Skeletal muscle satellite cell (primary cell): Measurements from ENCODE around the gene ATP5IF1. TPM values are rescaled to one million over a fixed set of nuclear protein-coding genes. Genes with fewer than 3 reads are reported as not detected.
A peak's percentile ranks its signal among the peaks of the same experiment; 100 is the strongest.

ENCODE experiments used
- H3K27me3 ChIP-seq: 2 replicates; pipeline ENCODE4 v1.7.0; 2013; ENCODE audit warnings: low read length; ENCODE audit not compliant: control insufficient read depth, insufficient read depth
- H3K36me3 ChIP-seq: 2 replicates; pipeline ENCODE4 v1.7.0; 2013; ENCODE audit warnings: mild to moderate bottlenecking, control low read depth, low read length; ENCODE audit not compliant: insufficient read depth
- H3K4me1 ChIP-seq: 2 replicates; pipeline ENCODE4 v1.7.0; 2013; ENCODE audit warnings: low read length; ENCODE audit not compliant: control insufficient read depth, insufficient read depth
- H3K4me2 ChIP-seq: 2 replicates; pipeline ENCODE4 v1.7.0; 2013; ENCODE audit warnings: mild to moderate bottlenecking, low read length
- H3K4me3 ChIP-seq: 2 replicates; pipeline ENCODE4 v1.7.0; 2013; ENCODE audit warnings: low read length
- H3K9ac ChIP-seq: 2 replicates; pipeline ENCODE4 v1.7.0; 2013; ENCODE audit warnings: mild to moderate bottlenecking, low read depth, low read length, moderate library complexity
- H3K9me3 ChIP-seq: replicated peaks from 2 replicates; pipeline ENCODE4 v1.7.0; 2013; ENCODE audit warnings: mild to moderate bottlenecking, control low read depth, low read length
- total RNA-seq: library from RNA; depleted of rRNA; stranded (reverse); fragments of >200 nt; gene quantifications from 2 replicates; pipeline ENCODE4 v1.2.3, GENCODE V29; 2012; rRNA removed

ATP5IF1 gene
- 71.9 and 108 TPM in 2 replicates for total RNA-seq

DNA sequence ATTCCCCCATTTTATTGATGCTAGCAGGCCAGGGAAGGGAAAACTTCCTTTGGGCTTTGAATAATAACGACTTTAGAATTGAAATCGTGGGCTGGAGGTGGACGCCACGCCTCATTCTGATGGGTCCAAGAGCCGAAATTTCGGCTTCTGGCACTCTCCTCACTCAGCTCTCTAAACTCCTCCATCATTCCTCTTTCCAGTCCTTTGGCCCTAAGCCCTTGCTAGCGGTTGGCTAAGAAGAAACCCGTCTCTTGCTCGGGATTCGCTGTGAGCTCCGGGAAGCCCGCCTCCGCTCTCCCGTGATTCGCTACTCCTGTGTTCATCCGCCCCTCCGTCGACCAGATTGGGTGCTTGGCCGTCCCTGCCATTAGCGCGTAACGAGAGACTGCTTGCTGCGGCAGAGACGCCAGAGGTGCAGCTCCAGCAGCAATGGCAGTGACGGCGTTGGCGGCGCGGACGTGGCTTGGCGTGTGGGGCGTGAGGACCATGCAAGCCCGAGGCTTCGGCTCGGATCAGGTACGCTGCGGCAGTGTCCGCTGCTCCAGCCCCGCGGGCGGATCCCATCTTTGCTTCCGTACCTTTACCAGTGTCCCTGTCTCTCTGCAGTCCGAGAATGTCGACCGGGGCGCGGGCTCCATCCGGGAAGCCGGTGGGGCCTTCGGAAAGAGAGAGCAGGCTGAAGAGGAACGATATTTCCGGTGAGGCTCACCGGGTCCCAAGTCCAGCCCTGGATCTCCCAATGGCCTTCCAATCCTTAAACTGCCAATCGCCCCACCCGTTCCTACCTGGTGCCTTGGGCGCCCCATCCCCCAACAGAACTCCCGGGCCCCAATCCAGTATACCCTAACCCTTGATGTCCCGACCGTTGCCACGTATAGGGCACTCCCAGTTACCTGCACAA lies at the start of gene ATP5IF1:
TSS of gene ATP5IF1 (plus strand) at position 370 of the 901 bp plus-strand sequence. CDS start at position 430, 60 bp downstream.
- Histone ChIP-seq H3K36me3 (no peaks in the 10 kb centered on the region), H3K27me3 (no peaks in the 10 kb centered on the region), H3K4me1 (peaks cover 16% of the 10 kb centered on the region), H3K9me3 (no peaks in the 10 kb centered on the region), H3K9ac (peak within 1 kb of the TSS; percentile 93), H3K4me3 (peak within 1 kb of the TSS; percentile 100), H3K4me2 (peak within 1 kb of the TSS; percentile 99)

DNA sequence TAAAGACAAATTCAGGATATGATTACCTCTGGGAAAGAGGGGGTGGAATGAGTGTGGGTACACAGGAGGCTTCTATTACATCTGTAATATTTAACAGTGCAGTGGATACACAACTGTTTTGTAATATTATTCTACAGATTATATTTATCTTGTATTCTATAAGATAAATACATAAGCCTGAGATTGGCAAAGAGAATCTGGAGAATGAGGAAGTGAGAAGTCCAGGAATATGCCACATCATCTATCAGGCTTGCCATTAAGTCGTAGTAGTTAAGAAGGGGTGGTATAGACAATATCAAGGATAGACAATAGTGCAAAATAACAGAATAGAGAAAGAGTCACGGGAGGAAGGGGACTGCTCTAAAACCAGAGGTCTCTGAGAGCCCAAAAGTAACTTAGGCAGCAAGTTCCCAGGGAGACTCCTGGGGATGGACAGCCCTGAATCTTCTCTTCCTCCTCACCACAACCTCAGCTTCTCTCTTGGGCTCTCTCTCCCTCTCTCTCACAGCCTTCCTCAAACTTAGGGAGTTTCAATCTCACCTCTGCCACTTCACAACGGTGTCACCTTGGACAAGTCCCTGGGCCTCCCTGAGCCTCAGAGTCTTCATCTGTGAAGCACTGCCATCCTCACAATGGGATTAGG lies 45.5 kb upstream of the ATP5IF1 start:
- H3K4me3 ChIP-seq = no peak overlapping the region
- no peaks in the 10 kb centered on the region for H3K27me3 ChIP-seq
- peaks cover 6% of the 10 kb centered on the region for H3K4me1 ChIP-seq
- no peaks in the 10 kb centered on the region for H3K36me3 ChIP-seq
- no peak overlapping the region for H3K4me2 ChIP-seq
- no peak overlapping the region for H3K9ac ChIP-seq
- no peaks in the 10 kb centered on the region for H3K9me3 ChIP-seq

DNA sequence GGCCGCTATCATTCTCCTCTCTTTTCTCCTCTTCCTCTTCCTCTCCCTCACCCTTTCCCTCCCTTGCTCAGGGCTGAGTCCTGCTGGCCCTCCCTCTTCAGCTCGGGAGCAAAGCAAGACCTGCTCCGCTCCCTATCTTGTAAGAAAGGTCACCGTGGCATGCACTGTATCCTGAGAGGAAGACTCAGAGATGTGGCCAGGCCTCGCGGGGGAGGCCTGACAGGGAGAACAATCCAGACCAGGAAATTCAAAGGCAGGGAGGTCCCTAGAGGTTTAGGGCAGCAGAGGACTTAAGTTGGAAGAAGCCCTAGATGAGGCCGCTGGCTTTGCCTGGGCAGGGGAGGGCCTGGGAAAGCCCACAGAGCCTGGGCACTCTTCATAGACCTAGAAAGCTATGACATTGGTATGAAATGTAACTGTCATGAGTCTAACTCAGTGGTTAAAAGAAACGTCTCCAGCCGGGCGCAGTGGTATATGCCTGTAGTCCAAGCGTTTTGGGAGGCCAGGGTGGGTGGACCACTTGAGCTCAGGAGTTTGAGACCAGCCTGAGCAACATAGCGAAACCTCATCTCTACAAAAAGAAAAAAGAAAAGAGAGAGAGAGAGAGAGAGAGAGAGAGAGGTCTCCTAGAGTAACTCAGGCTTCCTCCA lies 44.8 kb upstream of the ATP5IF1 start:
- no peaks in the 10 kb centered on the region for H3K36me3 ChIP-seq
- no peaks in the 10 kb centered on the region for H3K9me3 ChIP-seq
- H3K4me1 ChIP-seq = peaks cover 6% of the 10 kb centered on the region
- H3K4me3 ChIP-seq = no peak overlapping the region
- no peak overlapping the region for H3K4me2 ChIP-seq
- H3K27me3 ChIP-seq = no peaks in the 10 kb centered on the region
- no peak overlapping the region for H3K9ac ChIP-seq

DNA sequence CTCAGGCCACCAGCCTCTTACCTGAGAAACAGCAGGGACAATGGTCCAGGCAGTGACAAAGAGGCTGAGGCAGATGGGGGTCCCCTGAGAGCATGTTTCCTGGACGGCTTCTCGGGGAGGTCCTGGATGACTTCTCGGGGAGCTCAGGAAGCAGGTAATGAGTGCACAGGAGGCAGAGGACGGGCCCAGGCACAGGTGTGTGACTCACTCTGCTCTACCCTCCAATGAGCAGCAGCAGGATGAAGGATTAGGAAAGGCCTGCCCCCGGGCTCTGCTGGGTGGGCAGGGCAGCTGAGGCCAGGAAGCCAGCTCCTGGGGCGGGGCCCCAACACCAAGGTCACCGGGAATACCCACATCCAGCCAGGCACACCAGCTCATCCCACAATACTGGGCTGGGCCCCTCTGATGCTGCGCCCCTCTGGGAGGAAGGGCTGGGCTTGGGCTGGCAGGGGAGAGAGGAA lies 42.2 kb upstream of the ATP5IF1 start:
- no peak overlapping the region for H3K4me3 ChIP-seq
- H3K27me3 ChIP-seq = no peaks in the 10 kb centered on the region
- H3K4me1 ChIP-seq = peaks cover 18% of the 10 kb centered on the region
- no peak overlapping the region for H3K9ac ChIP-seq
- no peaks in the 10 kb centered on the region for H3K9me3 ChIP-seq
- H3K4me2 ChIP-seq = no peak overlapping the region
- peaks cover 6% of the 10 kb centered on the region for H3K36me3 ChIP-seq

DNA sequence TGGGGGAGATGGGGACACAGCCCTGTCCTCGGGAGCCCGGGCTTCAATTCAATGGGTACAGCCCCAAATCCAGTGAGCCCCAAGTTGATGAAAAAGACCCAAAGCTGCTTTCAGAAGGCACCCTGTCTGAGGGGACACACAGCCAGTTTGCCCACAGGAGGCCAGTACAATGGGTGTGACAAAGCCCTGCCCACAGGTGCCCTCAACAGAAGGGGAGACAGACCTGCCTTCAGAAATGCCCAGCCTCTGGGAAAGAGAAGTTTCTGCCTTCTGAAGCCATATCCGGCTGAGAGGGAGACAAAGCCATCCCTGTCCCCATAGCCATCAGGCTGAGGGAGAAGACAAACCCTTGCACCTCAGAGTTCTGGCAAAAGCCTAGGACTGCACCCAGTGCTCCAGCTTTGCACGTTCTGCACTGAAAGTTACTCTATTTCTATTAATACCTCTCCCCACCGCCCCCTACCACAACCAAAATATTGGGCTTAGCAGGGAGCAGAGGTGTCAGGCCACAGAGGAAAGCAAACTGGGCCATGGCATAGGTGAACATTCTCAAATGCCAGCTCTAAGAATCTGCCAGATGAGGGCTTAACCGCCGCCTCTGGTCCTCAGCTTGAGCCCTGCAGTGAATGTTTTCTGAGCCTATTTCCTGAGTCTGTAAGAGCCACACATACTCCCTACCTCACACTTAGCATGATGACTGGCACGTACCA lies 41.4 kb upstream of the ATP5IF1 start:
- peaks cover 14% of the 10 kb centered on the region for H3K36me3 ChIP-seq
- H3K9ac ChIP-seq = no peak overlapping the region
- peaks cover 18% of the 10 kb centered on the region for H3K4me1 ChIP-seq

DNA sequence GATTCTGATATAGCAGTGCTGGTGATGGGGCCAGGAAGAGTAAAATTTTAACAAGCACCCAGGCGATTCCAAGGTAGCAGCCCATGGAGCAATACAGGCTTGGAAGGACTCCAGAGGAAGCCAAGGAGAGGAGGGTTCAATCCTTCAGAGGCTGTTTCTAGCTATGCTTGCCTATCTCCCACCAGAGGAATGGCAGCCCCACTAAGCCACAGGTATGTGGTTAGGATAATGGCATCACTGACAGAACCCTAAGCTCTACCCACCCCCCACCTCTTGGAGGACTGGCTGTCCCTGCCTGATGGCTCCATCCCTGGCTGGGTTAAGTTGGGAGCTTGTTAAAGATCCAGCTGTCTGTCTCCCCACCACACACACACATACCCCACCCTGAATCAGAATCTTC lies 40.1 kb upstream of the ATP5IF1 start:
- peaks cover 25% of the 10 kb centered on the region for H3K36me3 ChIP-seq
- no peak overlapping the region for H3K9ac ChIP-seq
- H3K4me1 ChIP-seq = peaks cover 12% of the 10 kb centered on the region
- H3K4me3 ChIP-seq = no peak overlapping the region
- no peak overlapping the region for H3K4me2 ChIP-seq
- H3K9me3 ChIP-seq = no peaks in the 10 kb centered on the region
- H3K27me3 ChIP-seq = no peaks in the 10 kb centered on the region

More for the DNA sequence above, 41.4 kb upstream of the ATP5IF1 start:
- Histone ChIP-seq H3K27me3 (no peaks in the 10 kb centered on the region), H3K4me2 (no peak overlapping the region), H3K4me3 (no peak overlapping the region), H3K9me3 (no peaks in the 10 kb centered on the region)

DNA sequence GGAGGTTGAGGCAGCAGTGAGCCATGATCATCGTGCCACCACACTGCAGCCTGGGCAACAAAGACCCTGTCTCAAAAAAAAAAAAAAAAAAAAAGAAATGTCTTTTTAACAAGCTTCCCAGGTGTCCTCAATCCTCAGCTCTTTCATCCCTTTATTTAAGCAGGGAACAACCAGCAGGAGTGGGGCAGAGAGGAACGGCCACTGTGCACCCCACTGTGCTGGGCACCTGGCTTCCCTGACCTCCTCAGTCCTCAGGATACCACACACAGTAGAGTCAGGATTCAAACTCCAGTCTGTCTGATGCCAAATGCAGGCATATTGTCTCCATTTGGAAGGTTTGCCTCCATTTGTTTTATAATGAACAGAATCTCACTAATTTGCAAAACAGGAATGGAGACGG lies 39.6 kb upstream of the ATP5IF1 start:
- H3K9me3 ChIP-seq = no peaks in the 10 kb centered on the region
- peaks cover 27% of the 10 kb centered on the region for H3K36me3 ChIP-seq
- H3K27me3 ChIP-seq = no peaks in the 10 kb centered on the region
- no peak overlapping the region for H3K9ac ChIP-seq
- H3K4me3 ChIP-seq = no peak overlapping the region
- H3K4me1 ChIP-seq = peaks cover 12% of the 10 kb centered on the region
- no peak overlapping the region for H3K4me2 ChIP-seq

DNA sequence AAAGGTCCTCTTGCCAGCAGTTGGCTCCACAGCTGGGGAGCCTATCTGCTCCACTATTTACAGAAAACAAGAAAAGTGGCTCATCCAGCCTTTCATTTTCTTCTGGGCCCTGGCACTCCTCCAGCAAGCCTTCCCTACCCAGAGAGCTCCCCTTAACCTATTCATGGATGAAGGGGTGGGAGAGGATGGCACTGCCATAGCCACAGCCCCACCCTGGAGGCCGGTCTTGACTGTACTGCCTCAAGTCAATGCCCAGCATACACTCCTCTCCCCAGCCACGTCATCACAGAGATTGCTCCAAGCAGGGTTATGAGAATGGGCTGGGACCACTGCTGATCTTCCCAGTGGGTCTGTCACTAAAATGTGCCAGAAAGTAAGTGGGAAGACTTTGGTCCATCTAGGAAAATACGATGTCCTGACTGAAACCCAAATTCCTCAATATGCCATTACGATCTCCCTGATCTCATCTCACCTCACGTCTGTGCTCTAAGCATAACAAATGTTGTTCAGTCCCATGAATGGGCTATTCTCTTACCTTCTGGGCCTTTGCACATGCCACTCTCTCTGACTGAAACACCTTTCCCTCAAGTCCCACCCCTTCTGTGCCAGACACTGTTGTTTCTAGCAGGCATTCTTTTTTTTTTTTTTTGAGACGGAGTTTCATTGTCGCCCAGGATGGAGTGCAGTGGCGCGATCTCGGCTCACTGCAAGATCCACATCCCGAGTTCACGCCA lies 38.1 kb upstream of the ATP5IF1 start:
- H3K9me3 ChIP-seq = no peaks in the 10 kb centered on the region
- no peak overlapping the region for H3K4me3 ChIP-seq
- no peaks in the 10 kb centered on the region for H3K27me3 ChIP-seq
- H3K4me2 ChIP-seq = no peak overlapping the region
- H3K36me3 ChIP-seq = peaks cover 28% of the 10 kb centered on the region
- peaks cover 12% of the 10 kb centered on the region for H3K4me1 ChIP-seq
- no peak overlapping the region for H3K9ac ChIP-seq

DNA sequence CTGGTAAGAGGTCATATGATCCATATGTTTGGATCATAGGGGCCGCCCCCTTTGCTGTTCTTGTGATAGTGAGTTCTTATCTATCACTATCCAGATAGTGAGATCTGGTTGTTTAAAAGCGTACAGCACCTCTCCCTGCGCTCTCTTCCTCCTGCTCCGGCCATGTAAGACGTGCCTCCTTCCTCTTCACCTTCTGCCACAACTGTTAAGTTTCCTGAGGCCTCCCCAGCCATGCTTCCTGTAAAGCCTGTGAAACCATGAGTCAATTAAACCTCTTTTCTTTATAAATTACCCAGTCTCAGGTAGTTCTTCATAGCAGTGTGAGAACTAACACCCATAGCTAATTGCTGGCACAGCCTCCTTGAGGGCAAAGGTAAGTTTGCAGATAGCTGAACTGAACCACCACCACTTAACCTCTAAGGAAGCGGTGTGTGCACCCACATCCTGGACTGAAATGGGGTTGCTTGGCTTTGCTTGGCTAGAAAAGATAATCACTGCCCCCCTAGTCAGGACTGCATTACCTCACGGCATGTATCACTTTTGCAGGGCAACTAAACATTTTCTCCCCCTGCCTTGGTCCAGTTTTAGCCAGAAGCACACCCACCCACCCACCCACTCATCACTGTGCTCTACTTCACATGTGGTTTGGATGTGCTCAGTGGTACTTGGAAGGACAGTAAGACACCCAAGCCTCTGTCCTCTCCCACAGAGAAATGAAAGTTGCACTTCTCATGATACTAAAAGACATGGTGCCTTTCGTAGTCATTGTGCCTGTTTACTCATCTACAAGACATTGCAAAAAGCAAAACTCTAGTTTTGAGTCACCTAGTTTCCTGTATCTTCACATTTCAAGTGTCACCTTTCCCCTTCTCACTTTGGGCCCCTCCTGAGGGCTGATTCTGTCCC lies 36.3 kb upstream of the ATP5IF1 start:
- Histone ChIP-seq H3K9me3 (no peaks in the 10 kb centered on the region), H3K27me3 (no peaks in the 10 kb centered on the region), H3K4me3 (no peak overlapping the region), H3K4me2 (no peak overlapping the region), H3K9ac (no peak overlapping the region), H3K4me1 (peaks cover 12% of the 10 kb centered on the region), H3K36me3 (peaks cover 45% of the 10 kb centered on the region)
